Mesothelial cell of epicardium (in vitro differentiated cells): Measurements from ENCODE around the gene ASB10. TPM values are rescaled to one million over a fixed set of nuclear protein-coding genes. Genes with fewer than 3 reads are reported as not detected.
A peak's percentile ranks its signal among the peaks of the same experiment; 100 is the strongest.

Experiments
- DNase-seq, 2 experiments: peaks; one replicate each; pipeline ENCODE4 v3.0.0; 2021; ENCODE audit warnings: low spot score in 2 of 2; ENCODE audit not compliant: unreplicated experiment in 2 of 2
- H3K27ac Mint-ChIP-seq: 2 replicates; pipeline ENCODE4 v1.8.0; 2021; ENCODE audit warnings: mixed read lengths
- H3K27me3 Mint-ChIP-seq: 2 replicates; pipeline ENCODE4 v1.8.0; 2021; ENCODE audit warnings: low read depth, mixed read lengths
- H3K36me3 Mint-ChIP-seq: 2 replicates; pipeline ENCODE4 v1.8.0; 2021; ENCODE audit warnings: mixed read lengths
- H3K4me1 Mint-ChIP-seq: 2 replicates; pipeline ENCODE4 v1.8.0; 2021; ENCODE audit warnings: mixed read lengths
- H3K4me3 Mint-ChIP-seq: 2 replicates; pipeline ENCODE4 v1.8.0; 2021; ENCODE audit warnings: mild to moderate bottlenecking, moderate library complexity, mixed read lengths
- H3K9me3 Mint-ChIP-seq: 2 replicates; pipeline ENCODE4 v1.8.0; 2021; ENCODE audit warnings: mixed read lengths
- CTCF ChIP-seq: fragments of 200-600 bp; sonication (generic); IDR thresholded peaks from one replicate; pipeline ENCODE4 v1.5.0; 2021; ENCODE audit warnings: antibody characterized with exemption; ENCODE audit not compliant: unreplicated experiment
- total RNA-seq: library from RNA; stranded (reverse); gene quantifications from 3 replicates; pipeline ENCODE4 v1.2.1, GENCODE V29; 2021

ASB10 gene
- total RNA-seq, 1 donor from 2014 or later = not detected

- peak in 1 of 2 experiments; percentile 59 for DNase-seq
- H3K27ac Mint-ChIP-seq = no peak overlapping the region
- no peaks in the 10 kb centered on the region for H3K9me3 Mint-ChIP-seq
- H3K27me3 Mint-ChIP-seq = peaks cover 52% of the 10 kb centered on the region
- no peaks in the 10 kb centered on the region for H3K36me3 Mint-ChIP-seq
- peak overlapping the region; percentile 62 for H3K4me3 Mint-ChIP-seq
- TF ChIP-seq CTCF = peak; percentile 57
- H3K4me1 Mint-ChIP-seq = peaks cover 2% of the 10 kb centered on the region
Measured at GRCh38 chr7:151168003-151168786, 18.9 kb downstream of the ASB10 start.

GRCh38 chr7:151167197-151167961 lies 19.7 kb downstream of the ASB10 start, which contains the start of gene GBX1:
Gene GBX1 (minus strand): TSS chr7:151167694. CDS start chr7:151167548, 146 bp downstream.
- H3K27me3 Mint-ChIP-seq = peaks cover 45% of the 10 kb centered on the region
- peak within 1 kb of the TSS; percentile 62 for H3K4me3 Mint-ChIP-seq
- no peaks in the 10 kb centered on the region for H3K36me3 Mint-ChIP-seq
- no peak within 1 kb of the TSS for H3K27ac Mint-ChIP-seq
- no peaks in the 10 kb centered on the region for H3K9me3 Mint-ChIP-seq
- peaks cover 2% of the 10 kb centered on the region for H3K4me1 Mint-ChIP-seq
- DNase-seq = peak in 1 of 2 experiments; percentile 61
- peak; percentile 28 for TF ChIP-seq CTCF

- H3K4me1 Mint-ChIP-seq = peaks cover 2% of the 10 kb centered on the region
- peaks cover 38% of the 10 kb centered on the region for H3K27me3 Mint-ChIP-seq
- no peaks in the 10 kb centered on the region for H3K36me3 Mint-ChIP-seq
- DNase-seq = no peak
- no peaks in the 10 kb centered on the region for H3K9me3 Mint-ChIP-seq
- no peak for TF ChIP-seq CTCF
- peak overlapping the region; percentile 49 for H3K4me3 Mint-ChIP-seq
- no peak overlapping the region for H3K27ac Mint-ChIP-seq
Measured at GRCh38 chr7:151166629-151167196, 20.3 kb downstream of the ASB10 start.

GRCh38 chr7:151161757-151162156 lies 25.3 kb downstream of the ASB10 start:
- TF ChIP-seq CTCF = no peak
- H3K9me3 Mint-ChIP-seq = no peaks in the 10 kb centered on the region
- no peaks in the 10 kb centered on the region for H3K36me3 Mint-ChIP-seq
- no peak overlapping the region for H3K4me3 Mint-ChIP-seq
- peaks cover 17% of the 10 kb centered on the region for H3K27me3 Mint-ChIP-seq
- H3K4me1 Mint-ChIP-seq = no peaks in the 10 kb centered on the region
- no peak for DNase-seq
- no peak overlapping the region for H3K27ac Mint-ChIP-seq

GRCh38 chr7:151157645-151158329 lies 29.3 kb downstream of the ASB10 start:
- Mint-ChIP-seq H3K4me3 (no peak overlapping the region), H3K27me3 (peaks cover 33% of the 10 kb centered on the region), H3K4me1 (peaks cover 6% of the 10 kb centered on the region), H3K36me3 (no peaks in the 10 kb centered on the region), H3K27ac (no peak overlapping the region), H3K9me3 (no peaks in the 10 kb centered on the region)
- no peak for TF ChIP-seq CTCF
- no peak for DNase-seq
